ENCODE data around the gene BCAP31.

DNA sequence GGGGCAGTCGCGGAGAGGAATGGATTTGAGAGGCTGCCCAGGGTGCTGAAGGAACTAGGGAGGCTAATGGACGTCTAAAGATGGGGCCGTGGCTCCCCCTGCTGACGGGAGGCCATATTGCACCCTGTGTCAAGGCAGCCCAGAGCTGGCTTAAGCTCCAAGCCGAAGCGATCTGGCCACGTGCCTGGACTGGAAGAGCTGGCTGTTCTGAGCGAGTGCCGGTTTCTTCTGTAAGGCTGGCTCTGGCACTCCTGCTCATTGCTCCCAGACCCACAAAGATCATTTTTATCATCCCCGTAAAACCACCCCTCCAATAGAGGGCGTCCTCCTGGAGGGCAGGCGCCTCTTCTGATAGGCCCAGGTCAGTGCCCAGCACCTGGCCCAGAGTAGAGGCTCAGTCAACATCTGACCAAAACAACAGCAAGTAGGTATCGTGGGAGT, 56.2 kb downstream of the BCAP31 start:
- TF ChIP-seq, protein P1, sequence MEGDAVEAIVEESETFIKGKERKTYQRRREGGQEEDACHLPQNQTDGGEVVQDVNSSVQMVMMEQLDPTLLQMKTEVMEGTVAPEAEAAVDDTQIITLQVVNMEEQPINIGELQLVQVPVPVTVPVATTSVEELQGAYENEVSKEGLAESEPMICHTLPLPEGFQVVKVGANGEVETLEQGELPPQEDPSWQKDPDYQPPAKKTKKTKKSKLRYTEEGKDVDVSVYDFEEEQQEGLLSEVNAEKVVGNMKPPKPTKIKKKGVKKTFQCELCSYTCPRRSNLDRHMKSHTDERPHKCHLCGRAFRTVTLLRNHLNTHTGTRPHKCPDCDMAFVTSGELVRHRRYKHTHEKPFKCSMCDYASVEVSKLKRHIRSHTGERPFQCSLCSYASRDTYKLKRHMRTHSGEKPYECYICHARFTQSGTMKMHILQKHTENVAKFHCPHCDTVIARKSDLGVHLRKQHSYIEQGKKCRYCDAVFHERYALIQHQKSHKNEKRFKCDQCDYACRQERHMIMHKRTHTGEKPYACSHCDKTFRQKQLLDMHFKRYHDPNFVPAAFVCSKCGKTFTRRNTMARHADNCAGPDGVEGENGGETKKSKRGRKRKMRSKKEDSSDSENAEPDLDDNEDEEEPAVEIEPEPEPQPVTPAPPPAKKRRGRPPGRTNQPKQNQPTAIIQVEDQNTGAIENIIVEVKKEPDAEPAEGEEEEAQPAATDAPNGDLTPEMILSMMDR (IDR thresholded peaks at IDR 0.05): peak; percentile 71
- no peak for TF ChIP-seq EZH2 (IDR thresholded peaks at IDR 0.05; ENCODE audit: borderline replicate concordance, insufficient read depth, low read depth, low read length, poor library complexity, severe bottlenecking)
